Caco-2 (cell line): Measurements from ENCODE around the gene JUN. TPM values are rescaled to one million over a fixed set of nuclear protein-coding genes. Genes with fewer than 3 reads are reported as not detected.
A peak's percentile ranks its signal among the peaks of the same experiment; 100 is the strongest.

ENCODE experiments used
- BruUV-seq: library from RNA; stranded (reverse); fragments of 400-500 nt; replicated peaks from 2 replicates; lab custom pipeline; 2021; lab: Mats Ljungman, UMichigan
- CTCF ChIA-PET: fragments of 300-600 bp; sonication (Branson Sonifier 250); formaldehyde crosslinking; loops from one replicate; lab custom pipeline; 2022; ENCODE audit warnings: antibody characterized with exemption; lab: Charles Lee
- POLR2A ChIA-PET: fragments of 300-600 bp; sonication (Branson Sonifier 250); formaldehyde crosslinking; loops from one replicate; lab custom pipeline; 2022; ENCODE audit warnings: antibody characterized with exemption; lab: Charles Lee
- DNase-seq, 2 experiments: peaks; one replicate each; pipeline versions ENCODE4 v3.0.0 to v3.0.0-alpha.2; 2020 to 2022
- H3K27me3 ChIP-seq: replicated peaks from 2 replicates; pipeline ENCODE4 v1.6.0; 2011; ENCODE audit warnings: low read length; ENCODE audit not compliant: control insufficient read depth, insufficient read depth
- H3K36me3 ChIP-seq: 2 replicates; pipeline ENCODE4 v1.5.1; 2011; ENCODE audit warnings: low read length; ENCODE audit not compliant: control insufficient read depth, insufficient read depth
- H3K4me1 ChIP-seq: fragments of 250-450 bp; sonication (Bioruptor Pico); 2 replicates; pipeline ENCODE4 v1.5.1; 2020; ENCODE audit warnings: mild to moderate bottlenecking
- H3K4me3 ChIP-seq: 2 replicates; pipeline ENCODE4 v1.5.1; 2011; ENCODE audit warnings: low read depth, mild to moderate bottlenecking, control low read depth, low read length
- H3K9me3 ChIP-seq: fragments of 250-450 bp; sonication (Bioruptor Pico); 2 replicates; pipeline ENCODE4 v1.5.1; 2020; ENCODE audit warnings: mild to moderate bottlenecking, moderate library complexity
- H3K27ac Mint-ChIP-seq: one replicate; pipeline ENCODE4 v1.8.0; 2022; ENCODE audit warnings: mixed read lengths; ENCODE audit not compliant: unreplicated experiment
- H3K27me3 Mint-ChIP-seq: one replicate; pipeline ENCODE4 v1.8.0; 2022; ENCODE audit warnings: mixed read lengths; ENCODE audit not compliant: insufficient read depth, unreplicated experiment
- H3K36me3 Mint-ChIP-seq: one replicate; pipeline ENCODE4 v1.8.0; 2022; ENCODE audit warnings: mild to moderate bottlenecking, mixed read lengths; ENCODE audit not compliant: insufficient read depth, unreplicated experiment
- H3K4me1 Mint-ChIP-seq: one replicate; pipeline ENCODE4 v1.8.0; 2022; ENCODE audit warnings: low read depth, mixed read lengths; ENCODE audit not compliant: unreplicated experiment
- H3K4me3 Mint-ChIP-seq: one replicate; pipeline ENCODE4 v1.8.0; 2022; ENCODE audit warnings: mild to moderate bottlenecking, moderate library complexity, mixed read lengths; ENCODE audit not compliant: unreplicated experiment
- H3K9me3 Mint-ChIP-seq: one replicate; pipeline ENCODE4 v1.8.0; 2022; ENCODE audit warnings: mixed read lengths; ENCODE audit not compliant: unreplicated experiment
- intact Hi-C: fragments of 100-400 bp; cut with micrococcal nuclease; formaldehyde crosslinking; loops from one replicate; pipeline ENCODE4 v1.10.0; 2022; ENCODE audit not compliant: unreplicated experiment
- total RNA-seq: library from RNA; stranded (reverse); gene quantifications from 2 replicates; pipeline ENCODE4 v1.2.3, GENCODE V29; 2022
- TF ChIP-seq, protein P1 (sequence below), 2 experiments: fragments of 200-600 bp in 1 of 2; IDR thresholded peaks; 1 replicate in 1 of 2; 2 replicates in 1 of 2; pipeline versions ENCODE4 v1.5.1 to v1.8.0; 2011 to 2022; ENCODE audit warnings: antibody characterized with exemption in 1 of 2, control low read depth in 1 of 2, inconsistent platforms in 1 of 2, low read depth in 1 of 2, low read length in 1 of 2, mild to moderate bottlenecking in 1 of 2, moderate library complexity in 1 of 2; ENCODE audit not compliant: insufficient read depth in 1 of 2, severe bottlenecking in 1 of 2, unreplicated experiment in 1 of 2

The JUN gene
- total RNA-seq, 1 experiment from 2014 or later, result 25.7 TPM

DNA sequence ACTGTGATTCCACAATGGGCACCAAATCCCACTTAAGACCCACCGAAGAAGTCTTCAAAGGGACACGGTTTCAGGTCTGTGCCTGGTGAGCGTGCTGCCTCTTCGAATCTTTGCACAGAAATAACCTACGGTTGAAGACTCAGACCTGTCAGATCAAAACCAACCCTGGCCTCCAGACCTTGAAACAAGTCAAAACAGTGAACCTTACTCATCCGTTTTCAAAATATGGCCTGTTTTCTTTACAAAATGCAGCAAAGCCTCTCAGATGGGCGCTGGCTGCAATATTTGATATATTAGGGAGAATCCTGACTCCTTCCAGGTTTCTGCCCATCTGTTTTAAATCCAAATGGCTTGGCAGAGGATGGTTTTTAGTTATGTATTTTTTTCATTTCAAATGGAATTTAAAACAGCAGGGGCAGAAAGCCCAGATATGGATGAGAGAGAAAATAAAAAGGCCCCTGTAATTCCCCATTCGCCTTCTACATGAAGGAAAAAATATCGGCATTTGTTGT lies 14.0 kb downstream of the JUN start:
- no peaks in the 10 kb centered on the region for H3K9me3 ChIP-seq
- H3K4me1 ChIP-seq, result no peaks in the 10 kb centered on the region
- ChIA-PET CTCF (no interaction called here), POLR2A (no interaction called here)
- no peak overlapping the region for H3K4me3 ChIP-seq
- BruUV-seq, result no TSS peak
- TF ChIP-seq, protein P1, sequence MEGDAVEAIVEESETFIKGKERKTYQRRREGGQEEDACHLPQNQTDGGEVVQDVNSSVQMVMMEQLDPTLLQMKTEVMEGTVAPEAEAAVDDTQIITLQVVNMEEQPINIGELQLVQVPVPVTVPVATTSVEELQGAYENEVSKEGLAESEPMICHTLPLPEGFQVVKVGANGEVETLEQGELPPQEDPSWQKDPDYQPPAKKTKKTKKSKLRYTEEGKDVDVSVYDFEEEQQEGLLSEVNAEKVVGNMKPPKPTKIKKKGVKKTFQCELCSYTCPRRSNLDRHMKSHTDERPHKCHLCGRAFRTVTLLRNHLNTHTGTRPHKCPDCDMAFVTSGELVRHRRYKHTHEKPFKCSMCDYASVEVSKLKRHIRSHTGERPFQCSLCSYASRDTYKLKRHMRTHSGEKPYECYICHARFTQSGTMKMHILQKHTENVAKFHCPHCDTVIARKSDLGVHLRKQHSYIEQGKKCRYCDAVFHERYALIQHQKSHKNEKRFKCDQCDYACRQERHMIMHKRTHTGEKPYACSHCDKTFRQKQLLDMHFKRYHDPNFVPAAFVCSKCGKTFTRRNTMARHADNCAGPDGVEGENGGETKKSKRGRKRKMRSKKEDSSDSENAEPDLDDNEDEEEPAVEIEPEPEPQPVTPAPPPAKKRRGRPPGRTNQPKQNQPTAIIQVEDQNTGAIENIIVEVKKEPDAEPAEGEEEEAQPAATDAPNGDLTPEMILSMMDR (IDR thresholded peaks at IDR 0.05; ENCODE audit: insufficient read depth in 1 of 2, low read depth in 1 of 2, low read length in 1 of 2, severe bottlenecking in 1 of 2, unreplicated experiment in 1 of 2), result no peak
- no peaks in the 10 kb centered on the region for H3K36me3 ChIP-seq
- DNase-seq, result no peak
- H3K27me3 ChIP-seq, result no peaks in the 10 kb centered on the region
- Mint-ChIP-seq H3K27me3 (no peaks in the 10 kb centered on the region), H3K9me3 (no peaks in the 10 kb centered on the region), H3K27ac (no peak overlapping the region), H3K36me3 (no peaks in the 10 kb centered on the region), H3K4me3 (no peak overlapping the region), H3K4me1 (no peaks in the 10 kb centered on the region)
- intact Hi-C loops, result loop anchor here (1.0 to 5.0 kb wide), 2 partner anchors 30 to 253 kb away; no protein-coding TSS in a partner anchor

DNA sequence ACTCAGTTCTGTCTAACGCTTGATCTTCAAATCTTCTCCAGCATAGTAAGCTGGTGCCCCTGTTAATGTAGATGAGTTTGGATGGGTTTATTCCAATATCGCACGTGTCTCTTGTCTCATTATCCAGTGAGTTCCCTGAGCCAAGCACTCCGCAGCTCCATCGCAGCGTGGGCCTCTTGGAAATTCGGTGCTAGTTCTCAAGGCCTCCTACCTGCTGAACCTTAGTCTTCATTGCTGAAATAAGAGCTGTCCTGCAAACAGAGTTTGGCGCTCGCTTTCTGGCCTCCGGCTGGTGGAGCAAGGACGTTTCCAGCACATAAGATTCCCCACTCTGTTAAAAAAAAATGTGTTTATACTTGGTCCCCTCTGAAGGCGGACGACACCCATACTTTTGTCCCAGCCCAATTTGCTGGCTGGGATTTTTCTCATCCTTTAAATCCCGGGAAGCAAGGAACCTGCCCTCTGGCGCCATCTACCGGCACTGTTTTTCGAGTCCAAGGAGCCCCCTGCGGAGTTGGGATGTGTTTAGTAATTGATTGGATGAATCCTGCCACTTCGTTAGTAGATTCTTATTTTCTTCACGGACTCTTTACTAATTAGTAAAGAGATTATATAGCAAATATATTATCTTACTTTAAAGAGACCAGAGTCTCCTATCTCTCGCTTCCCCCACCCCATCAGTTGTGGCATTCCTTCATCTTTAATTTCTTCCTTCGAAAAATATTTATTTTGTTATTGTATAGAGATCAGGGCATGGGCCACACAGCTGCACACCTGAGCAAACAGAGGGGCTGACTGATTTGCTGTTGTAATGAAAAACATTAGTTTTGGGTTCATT lies 14.7 kb downstream of the JUN start:
- H3K4me1 ChIP-seq, result no peaks in the 10 kb centered on the region
- H3K4me3 Mint-ChIP-seq, result no peak overlapping the region
- no peaks in the 10 kb centered on the region for H3K27me3 Mint-ChIP-seq
- H3K36me3 ChIP-seq, result no peaks in the 10 kb centered on the region
- CTCF ChIA-PET, result no interaction called here
- H3K4me1 Mint-ChIP-seq, result no peaks in the 10 kb centered on the region
- peak; percentile 46 to 73 for DNase-seq
- H3K27ac Mint-ChIP-seq, result no peak overlapping the region
- H3K27me3 ChIP-seq, result no peaks in the 10 kb centered on the region
- no peaks in the 10 kb centered on the region for H3K9me3 Mint-ChIP-seq
- H3K36me3 Mint-ChIP-seq, result no peaks in the 10 kb centered on the region
- TF ChIP-seq, protein P1 (IDR thresholded peaks at IDR 0.05; ENCODE audit: insufficient read depth in 1 of 2, low read depth in 1 of 2, low read length in 1 of 2, severe bottlenecking in 1 of 2, unreplicated experiment in 1 of 2), result peak; percentile 65 to 71
- POLR2A ChIA-PET, result no interaction called here
- BruUV-seq, result no TSS peak
- no peak overlapping the region for H3K4me3 ChIP-seq
- no peaks in the 10 kb centered on the region for H3K9me3 ChIP-seq
- intact Hi-C loops, result loop anchor here (1.0 to 5.0 kb wide), 2 partner anchors 29 to 252 kb away; no protein-coding TSS in a partner anchor

GRCh38 chr1:58768191-58768731 lies 15.6 kb downstream of the JUN start:
- Histone ChIP-seq H3K4me3 (no peak overlapping the region), H3K9me3 (no peaks in the 10 kb centered on the region), H3K36me3 (no peaks in the 10 kb centered on the region), H3K4me1 (peaks cover 4% of the 10 kb centered on the region; the same call in 1 of the 2 replicates), H3K27me3 (no peaks in the 10 kb centered on the region)
- intact Hi-C loops, result loop anchor here (5.0 kb wide), 1 partner anchor 251 kb away; no protein-coding TSS in a partner anchor
- H3K9me3 Mint-ChIP-seq, result no peaks in the 10 kb centered on the region
- no TSS peak for BruUV-seq
- H3K27me3 Mint-ChIP-seq, result no peaks in the 10 kb centered on the region
- H3K4me3 Mint-ChIP-seq, result no peak overlapping the region
- DNase-seq, result no peak
- H3K36me3 Mint-ChIP-seq, result no peaks in the 10 kb centered on the region
- TF ChIP-seq, protein P1 (IDR thresholded peaks at IDR 0.05; ENCODE audit: insufficient read depth in 1 of 2, low read depth in 1 of 2, low read length in 1 of 2, severe bottlenecking in 1 of 2, unreplicated experiment in 1 of 2), result no peak
- ChIA-PET CTCF (interaction anchor here (0.5 kb wide), 1 partner anchor 30 kb away, joined by 8 read pairs; no protein-coding TSS in a partner anchor), POLR2A (no interaction called here)
- no peak overlapping the region for H3K27ac Mint-ChIP-seq
- peaks cover 2% of the 10 kb centered on the region for H3K4me1 Mint-ChIP-seq
